Measurements from ENCODE around the gene TACSTD2.

GRCh38 chr1:58586271-58586670 is 9.2 kb upstream of the TACSTD2 start:
- TF ChIP-seq CTCF (IDR thresholded peaks at IDR 0.05) (no peak), REST (IDR thresholded peaks at IDR 0.05; ENCODE audit: insufficient read depth in 1 of 2, low read depth in 2 of 2, low read length in 1 of 2) (no peak), TCF7L2 (IDR thresholded peaks at IDR 0.05; ENCODE audit: low read depth, low read length) (no peak), SIN3A (IDR thresholded peaks at IDR 0.05; ENCODE audit: borderline replicate concordance, insufficient read depth, low read depth, low read length) (no peak)

Measured in Panc1 (cell line).